ENCODE data around the gene CYP4F2.
"Not testable (repeated sequence)": the region's sequence is repeated elsewhere in the genome, so short reads cannot be mapped to it uniquely, and the experiment has no call there.

CYP4F2 gene

GRCh38 chr19:15843203-15843893, 54.5 kb downstream of the CYP4F2 start:
- no peak overlapping the region for H3K27ac ChIP-seq

GRCh38 chr19:15841875-15842569, 55.9 kb downstream of the CYP4F2 start:
- TF ChIP-seq CTCF (IDR thresholded peaks at IDR 0.05) (peak; percentile 39), ZFX (IDR thresholded peaks at IDR 0.05; ENCODE audit: borderline replicate concordance) (no peak)
- H3K27ac ChIP-seq = no peak overlapping the region

More at GRCh38 chr19:15843203-15843893, 54.5 kb downstream of the CYP4F2 start:
- TF ChIP-seq CTCF (IDR thresholded peaks at IDR 0.05) (no peak), ZFX (IDR thresholded peaks at IDR 0.05; ENCODE audit: borderline replicate concordance) (no peak)

GRCh38 chr19:15840833-15841232, 57.0 kb downstream of the CYP4F2 start:
- H3K27ac ChIP-seq = no peak overlapping the region
- TF ChIP-seq ZFX (IDR thresholded peaks at IDR 0.05; ENCODE audit: borderline replicate concordance) (no peak), CTCF (IDR thresholded peaks at IDR 0.05) (no peak)

GRCh38 chr19:15839888-15840287, 58.0 kb downstream of the CYP4F2 start:
- not testable (repeated sequence) for H3K27ac ChIP-seq

- TF ChIP-seq ZFX (IDR thresholded peaks at IDR 0.05; ENCODE audit: borderline replicate concordance) (no peak), CTCF (IDR thresholded peaks at IDR 0.05) (no peak)
- H3K27ac ChIP-seq = no peak overlapping the region
Measured at GRCh38 chr19:15838351-15838750, 59.5 kb downstream of the CYP4F2 start.

GRCh38 chr19:15837221-15837731, 60.6 kb downstream of the CYP4F2 start:
- peak overlapping the region; percentile 75 for H3K27ac ChIP-seq
- no peak for TF ChIP-seq ZFX (IDR thresholded peaks at IDR 0.05; ENCODE audit: borderline replicate concordance)
- TF ChIP-seq CTCF (IDR thresholded peaks at IDR 0.05) = no peak

GRCh38 chr19:15836330-15837220, 61.3 kb downstream of the CYP4F2 start:
- TF ChIP-seq ZFX (IDR thresholded peaks at IDR 0.05; ENCODE audit: borderline replicate concordance) = no peak
- no peak for TF ChIP-seq CTCF (IDR thresholded peaks at IDR 0.05)
- H3K27ac ChIP-seq = peak overlapping the region; percentile 75

GRCh38 chr19:15835565-15836329, 62.1 kb downstream of the CYP4F2 start:
- H3K27ac ChIP-seq = peak overlapping the region; percentile 75

- H3K27ac ChIP-seq = not testable (repeated sequence)
Measured at GRCh38 chr19:15834232-15834631, 63.6 kb downstream of the CYP4F2 start.
